NCI-H128 (cell line): ENCODE measurements around the gene MYO16.

Source experiments
- DNase-seq: peaks from one replicate; lab custom pipeline; 2025; ENCODE audit not compliant: unreplicated experiment; lab: John Stamatoyannopoulos, UW

MYO16 gene

DNA sequence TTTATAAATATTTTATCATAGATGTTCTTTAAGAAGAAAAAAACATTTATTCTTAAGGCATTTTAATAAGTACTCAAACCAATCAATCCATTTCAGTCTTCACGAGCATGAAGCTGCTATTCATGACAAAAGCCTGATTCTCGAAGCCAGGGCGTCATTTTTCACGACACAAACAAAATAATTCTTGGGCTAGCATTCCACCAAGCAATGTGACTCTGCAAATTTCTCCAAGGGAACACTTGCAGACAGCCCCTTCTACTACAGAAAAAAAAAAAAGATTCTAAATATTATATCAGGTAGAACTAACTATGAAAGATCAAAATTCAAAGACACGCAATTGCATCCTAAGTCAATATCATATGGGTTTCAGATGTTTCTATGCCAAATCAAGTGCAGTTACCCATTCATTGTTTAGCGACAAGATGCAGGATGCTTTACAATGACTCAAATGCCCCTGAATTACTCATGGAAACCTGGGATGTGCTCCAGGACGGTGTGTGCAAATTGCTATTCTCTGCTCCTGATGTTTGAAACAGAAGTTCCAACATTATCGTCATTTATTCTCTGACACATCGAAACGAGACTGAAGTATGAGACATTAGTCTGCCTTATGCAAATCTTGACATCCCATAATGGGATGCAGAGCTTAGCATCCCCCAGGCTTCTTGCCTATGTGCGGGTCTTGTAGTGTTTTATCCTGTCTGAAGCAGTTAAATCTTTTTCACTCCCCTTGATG, 517.7 kb downstream of the MYO16 start:
- DNase-seq: no peak

DNA sequence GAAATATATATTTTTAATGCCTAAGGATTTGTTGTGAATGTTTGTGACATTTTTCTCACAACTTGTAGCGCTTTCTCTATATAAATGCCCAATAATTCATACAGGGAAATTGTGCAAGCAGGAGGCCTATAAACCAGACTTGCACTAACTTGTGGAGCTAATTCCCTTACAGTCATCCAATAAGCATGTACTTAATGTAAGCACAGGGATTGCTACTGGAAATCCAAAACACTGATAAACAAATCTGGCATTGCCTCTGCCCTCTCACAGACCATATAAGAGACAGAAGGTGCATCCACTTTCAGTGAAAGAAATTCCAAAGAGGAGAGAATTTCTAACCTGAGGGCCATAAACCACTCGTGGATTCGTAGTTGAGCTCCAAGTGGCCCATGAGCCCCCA, 518.8 kb downstream of the MYO16 start:
- DNase-seq: no peak

DNA sequence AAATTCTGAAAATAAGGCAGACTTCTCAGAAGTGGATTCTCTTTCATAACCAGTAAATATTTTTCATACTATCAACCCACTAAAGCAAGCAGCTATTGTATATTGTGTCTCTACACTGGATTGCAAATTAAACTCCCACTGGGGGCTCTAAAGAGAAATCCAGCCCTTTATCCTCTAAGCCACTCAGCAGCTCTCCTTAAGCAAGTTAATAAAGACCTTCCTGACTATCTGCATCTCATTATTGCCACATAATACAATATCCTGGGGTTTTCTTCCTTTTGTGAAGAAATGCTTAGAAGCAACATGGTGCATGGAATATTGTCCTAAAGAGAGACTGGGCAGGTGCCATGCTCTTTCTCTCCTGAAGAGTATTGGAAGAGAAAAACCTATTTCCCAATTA, 521.3 kb downstream of the MYO16 start:
- no peak for DNase-seq

DNA sequence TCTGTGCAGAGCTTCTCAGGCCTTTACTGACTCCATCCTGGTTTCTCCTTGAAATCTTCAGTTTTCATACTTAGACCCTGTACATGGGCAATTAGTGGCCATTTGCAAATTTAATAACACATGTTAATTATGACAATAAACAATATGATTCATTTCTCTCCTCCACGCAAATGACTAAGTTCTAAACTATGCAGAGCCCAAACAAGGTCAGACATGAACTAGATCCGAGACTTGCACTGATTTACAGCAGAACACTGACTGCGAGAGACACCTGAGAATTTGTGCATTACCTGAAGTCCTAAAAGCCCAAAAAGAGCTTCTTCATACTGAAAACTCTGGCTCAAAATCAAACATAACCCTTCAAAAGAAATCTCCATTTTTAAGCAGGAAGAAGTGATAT, 521.8 kb downstream of the MYO16 start:
- DNase-seq: no peak

DNA sequence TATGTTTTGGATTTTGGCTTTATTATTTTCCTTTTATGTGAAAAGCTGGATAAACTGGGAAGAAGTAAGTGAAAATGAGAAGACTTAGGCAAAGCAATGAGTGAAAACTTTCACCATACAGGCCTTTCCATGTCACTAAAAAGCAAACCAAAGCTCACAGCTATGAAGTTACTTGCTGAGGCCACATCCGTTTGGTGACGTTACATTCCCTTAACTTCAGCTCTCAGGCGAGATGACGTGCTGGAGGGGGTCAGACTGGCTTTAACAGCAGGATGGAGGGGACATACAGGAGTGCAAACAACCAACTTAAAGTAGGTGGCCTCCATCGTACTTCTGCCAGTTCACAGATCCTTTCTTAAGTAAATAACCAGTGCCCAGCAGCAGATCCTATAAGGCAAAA, 522.3 kb downstream of the MYO16 start:
- no peak for DNase-seq

DNA sequence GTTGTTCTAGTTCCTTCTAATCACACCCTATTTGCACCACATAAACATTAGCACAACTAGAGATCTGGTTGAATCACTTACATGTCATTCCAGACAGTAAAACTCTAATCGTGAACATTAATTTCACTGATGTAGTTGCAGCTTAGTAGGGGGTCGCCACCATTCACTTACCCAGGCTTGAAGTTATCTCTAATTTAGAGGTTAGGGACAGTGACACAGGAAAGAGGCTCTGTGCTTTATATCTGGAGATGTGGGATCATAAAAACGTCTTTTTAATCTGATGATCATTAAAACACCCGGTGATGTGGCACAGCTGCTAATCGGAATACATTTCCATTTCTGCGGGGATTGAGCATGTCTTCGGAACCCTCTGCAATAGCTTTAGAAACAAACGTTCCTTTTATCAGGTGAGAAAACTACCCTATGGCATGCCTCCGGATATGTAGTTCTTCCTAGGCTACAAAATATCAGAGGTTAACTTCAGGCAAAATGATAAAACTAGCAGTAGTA, 523.0 kb downstream of the MYO16 start:
- DNase-seq: no peak

DNA sequence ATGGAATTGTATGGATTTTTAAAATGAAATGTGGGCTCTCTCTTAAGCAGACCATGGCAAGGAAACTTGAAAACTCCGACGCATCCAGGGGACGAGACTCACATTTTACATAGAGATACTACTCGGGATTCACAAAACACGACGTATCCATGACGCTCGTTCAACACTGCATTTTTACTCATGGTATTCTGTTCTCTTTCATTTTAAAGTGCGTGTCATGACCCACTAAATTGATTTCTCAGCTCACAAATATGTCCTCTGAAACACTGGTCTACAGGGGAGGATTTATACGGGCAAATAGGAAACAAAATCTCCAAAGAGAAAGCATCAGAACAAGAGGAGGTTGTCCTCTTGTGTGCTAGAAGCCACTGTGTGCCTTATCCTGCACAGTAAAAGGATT, 523.5 kb downstream of the MYO16 start:
- no peak for DNase-seq

DNA sequence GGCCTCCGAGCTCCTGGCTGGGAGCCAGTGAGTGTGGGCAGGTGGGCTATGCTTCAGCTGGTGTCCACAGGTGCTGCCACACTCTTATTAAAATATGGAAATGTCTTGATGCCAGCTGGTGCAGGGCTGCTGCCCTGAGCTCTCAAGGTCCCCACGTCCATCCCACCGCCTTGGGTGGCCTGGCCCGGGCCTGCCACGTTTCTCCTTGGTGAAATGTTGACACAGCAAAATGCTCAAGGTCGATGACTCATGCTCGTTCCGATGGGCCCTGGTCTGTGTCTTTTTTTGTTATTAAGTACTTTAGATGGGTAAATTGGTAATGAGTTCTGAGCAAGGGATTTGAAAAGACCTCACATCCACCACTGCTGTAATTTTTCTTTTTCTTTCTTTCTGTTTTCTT, 524.7 kb downstream of the MYO16 start:
- no peak for DNase-seq

DNA sequence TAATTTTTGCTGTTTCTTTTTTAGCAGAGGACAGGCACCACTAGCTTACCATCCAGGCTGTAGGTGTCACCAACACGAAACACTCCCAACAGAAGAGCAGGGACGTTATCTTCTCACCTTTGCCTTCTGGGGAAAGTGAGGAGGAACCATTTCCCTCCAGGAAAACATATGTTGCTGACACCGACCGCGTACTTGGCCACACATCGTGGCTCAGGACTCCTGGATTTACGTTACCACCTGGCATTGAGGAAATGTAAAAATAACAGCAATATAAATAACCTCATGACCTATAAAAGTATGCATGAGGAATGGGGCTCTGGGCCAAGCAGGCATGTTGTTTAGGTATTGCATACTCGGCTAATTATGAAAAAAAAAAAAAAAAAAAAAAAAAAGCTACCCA, 525.1 kb downstream of the MYO16 start:
- no peak for DNase-seq

DNA sequence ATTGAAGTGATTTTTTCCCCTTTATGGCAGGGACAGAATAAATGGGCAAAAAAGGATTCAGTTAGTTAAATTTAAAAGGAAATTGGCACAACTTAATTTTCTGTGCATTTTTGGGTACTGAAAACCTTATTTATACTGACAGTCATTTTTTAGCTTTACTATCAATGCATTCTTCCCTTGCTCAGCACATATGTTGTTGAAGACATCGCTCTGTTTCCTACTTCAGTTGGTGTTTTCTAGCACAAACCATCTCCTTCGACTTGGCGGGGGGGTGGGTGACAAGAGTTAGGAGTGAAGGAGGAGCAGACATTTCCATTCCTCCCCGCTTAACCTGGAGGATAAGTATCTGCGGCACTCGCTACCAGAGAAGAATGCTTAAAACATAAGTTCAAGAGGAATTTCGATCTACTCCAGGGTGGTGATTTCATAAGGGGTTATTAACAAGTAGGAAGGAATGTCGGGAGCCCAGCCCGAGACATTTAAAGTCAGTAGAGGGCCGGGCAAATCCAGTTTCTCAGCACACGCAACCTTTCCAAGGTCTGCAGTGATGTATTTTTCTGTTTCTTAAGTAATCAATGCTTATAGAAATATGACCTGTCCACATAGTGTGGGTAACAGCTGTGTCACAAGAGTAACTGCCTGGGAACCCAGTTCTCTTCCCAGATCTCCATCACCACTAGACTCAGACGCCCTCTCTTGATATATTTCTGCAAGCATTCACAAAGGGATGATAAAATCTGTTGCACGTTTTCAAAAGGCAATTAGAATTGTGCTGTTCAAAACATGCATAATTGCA, 525.8 kb downstream of the MYO16 start:
- DNase-seq: no peak

DNA sequence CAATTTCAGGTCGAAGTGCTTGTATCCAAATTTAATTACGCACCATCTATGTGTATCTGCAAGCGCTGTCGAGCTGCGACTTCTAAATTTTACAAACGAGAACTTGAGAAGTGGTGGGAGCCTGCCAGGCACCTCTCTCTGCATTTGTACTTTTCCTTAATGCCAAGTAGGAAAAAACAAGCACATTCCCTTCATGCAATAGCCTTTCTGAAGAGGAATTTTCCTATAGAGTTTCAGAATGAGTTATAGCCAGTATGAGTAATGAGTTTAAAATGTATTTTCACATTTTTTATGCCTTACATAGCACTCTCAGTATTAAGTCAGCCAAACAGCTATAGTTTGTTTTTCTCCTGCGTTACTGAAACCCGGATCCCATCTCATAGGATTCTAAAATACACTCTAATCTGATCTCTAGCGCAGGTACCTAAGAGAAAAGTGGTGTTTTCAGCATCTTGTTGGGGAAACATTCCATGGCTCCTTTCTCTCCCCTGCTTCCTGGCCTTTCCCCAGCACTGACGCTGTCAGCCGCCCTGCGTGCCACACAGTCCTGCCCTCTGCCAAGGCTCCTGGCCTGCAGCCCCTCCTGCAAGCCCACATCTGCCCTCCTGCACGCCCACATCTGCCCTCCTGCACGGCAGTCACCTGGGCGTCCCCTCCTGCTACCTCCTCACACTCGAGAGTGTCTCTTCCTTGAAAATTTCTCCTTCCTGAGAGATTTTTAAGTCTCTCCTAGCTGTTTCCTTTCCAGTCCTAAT, 526.9 kb downstream of the MYO16 start:
- DNase-seq: no peak

DNA sequence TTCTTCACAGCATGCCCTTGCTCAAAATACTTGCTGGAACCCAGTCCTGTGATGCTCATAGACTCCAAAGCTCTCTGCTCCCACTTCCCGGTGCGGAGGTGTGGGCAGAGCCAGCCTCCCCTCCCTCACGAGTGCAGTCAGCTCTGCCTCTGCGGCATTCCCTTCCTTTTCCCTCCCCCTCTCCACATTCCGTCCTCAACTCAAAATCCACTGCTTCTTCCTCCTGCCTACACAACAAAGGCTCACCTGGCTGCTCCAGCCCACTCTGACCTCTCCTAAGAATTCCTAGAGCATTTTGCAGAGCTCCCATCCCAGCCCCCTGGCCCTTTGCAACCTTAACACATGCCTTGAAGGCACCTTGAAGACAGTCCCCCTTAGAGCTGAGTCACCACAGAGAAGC, 527.9 kb downstream of the MYO16 start:
- no peak for DNase-seq

DNA sequence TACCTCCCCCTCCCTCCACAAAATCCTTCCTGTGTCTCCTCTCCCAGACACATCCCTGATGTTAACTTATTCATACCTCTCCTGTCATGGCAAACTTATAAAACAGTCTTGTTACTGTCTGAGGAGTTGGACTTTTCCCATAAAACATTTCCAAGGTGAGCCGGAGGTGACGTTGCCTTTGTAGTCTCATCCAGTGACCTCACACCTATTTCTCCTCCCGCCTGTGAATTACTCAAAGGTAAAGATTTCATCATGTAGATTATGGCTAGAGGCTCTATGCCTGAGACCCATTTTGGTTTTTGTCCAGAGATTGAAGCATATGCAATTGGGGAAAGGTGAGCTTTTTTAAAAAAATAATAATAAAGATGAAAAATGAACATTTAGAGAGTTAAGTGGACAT, 529.0 kb downstream of the MYO16 start:
- DNase-seq: no peak

DNA sequence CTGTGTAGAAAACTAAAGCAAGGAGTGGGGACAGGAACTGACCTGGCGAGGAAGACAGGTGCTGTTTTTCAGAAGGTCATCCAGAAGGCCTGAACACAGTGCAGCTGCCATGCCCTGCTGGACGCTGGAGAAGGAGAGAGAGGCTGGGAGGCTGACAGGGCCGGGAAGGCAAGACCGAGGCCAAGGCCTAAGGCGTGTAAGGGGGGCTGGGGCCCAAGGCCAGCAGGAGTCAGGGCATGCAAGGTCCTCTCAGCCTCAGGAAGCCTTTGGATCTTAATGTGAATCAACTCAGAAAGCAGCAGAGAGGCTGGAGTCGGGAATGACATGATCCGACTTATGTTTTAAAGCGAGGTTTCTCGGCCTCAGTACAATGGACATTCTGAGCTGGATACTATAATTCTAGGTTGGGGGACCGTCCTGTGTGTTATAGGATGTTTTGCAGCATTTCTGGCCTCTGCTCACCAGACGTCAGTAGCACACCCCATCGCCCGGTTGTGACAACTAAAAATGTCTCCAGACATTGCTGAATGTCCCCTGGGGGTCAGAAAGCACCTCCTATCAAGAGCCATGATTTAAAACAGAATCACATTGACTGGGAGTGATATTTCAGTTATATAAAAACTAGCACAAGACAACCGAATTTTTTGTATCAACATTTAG, 530.4 kb downstream of the MYO16 start:
- no peak for DNase-seq

DNA sequence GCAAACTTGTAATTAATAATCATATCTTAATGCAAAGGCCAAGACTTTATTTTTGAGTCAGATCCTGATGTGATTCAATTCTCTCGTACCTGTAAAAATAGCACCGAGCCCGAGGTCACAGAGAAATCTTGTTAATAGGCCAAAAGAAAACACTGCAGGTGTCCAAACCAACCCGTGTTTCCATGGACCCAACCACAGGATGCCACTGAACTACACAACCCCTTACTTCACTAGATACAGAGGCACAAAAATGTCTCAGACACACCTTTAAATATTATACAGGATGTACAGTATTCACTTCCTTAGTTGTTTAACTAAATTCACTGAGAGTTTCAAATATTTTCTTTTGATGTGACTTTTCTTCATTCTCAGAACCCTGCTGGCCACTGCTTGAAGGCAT, 530.9 kb downstream of the MYO16 start:
- no peak for DNase-seq

DNA sequence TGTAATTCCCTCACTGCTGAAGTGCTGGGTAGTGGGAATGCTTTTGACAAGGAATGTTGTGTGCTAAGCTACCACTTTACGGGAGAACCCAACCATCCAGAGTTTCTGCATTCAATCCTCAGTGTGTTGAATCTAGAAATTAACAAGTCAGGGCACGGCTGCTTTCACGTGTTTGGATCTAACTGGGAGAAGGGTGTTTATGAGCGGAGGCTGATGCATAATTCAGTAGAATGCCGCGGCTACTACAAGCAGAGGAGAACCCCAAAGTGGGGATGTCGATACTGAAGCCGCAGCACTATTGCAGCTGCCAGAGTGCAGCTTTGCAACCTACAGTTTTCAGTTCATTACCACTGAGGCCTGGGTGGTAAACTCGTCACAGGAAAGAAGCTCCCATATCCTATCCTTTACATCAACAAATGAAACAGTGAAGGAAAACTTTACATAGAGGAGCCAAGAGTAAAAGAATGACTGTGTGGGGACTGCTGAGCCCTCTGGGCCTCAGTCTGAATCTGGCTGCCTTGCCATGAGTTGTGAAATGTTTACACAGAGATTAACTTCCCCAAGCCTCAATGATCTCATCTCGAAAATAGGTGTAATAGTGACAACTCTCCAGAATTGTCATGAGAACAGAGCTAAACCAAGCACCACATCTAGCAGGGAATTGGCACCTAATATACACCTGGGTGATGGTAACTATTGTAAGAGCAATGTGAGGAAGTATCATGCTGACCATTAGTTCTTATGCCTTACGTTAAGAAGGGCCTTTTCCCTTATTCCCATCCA, 531.7 kb downstream of the MYO16 start:
- DNase-seq: no peak

DNA sequence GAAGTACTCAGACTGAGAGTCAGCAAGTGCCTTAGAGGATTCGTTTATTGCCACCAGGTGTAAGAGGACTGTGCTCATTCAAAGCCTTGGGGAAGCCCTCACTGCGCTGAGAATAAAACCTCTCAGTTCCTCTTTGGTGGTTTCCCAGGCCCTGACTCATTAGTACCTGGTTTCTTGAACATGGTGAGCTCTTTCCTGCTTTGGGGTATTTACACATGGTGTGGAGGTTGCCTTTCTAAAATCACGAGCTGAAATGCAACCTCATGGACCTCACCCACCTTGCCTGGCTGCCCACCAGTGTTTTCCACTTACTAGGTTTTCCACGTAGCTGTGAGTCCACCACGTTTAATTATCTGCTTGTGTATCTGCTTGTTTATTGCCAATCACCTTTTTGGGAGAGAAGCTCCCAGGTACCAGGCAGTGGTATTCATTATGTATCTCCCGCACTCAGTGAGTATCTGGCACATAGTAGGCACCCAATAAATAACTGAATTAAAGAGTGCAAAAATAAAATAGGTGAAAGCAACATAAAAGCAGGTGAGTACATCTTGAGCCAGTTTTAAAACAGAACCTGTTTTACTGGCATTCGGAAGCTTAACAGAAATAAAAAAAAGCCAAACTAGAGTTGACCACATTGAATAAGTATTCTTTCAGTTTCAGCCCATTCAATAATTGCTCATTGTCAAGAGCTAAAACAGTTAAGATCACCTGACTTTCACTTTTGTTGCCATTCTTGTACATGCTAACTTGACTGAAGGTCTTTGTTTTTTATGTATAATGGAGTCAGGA, 533.0 kb downstream of the MYO16 start:
- DNase-seq: no peak

DNA sequence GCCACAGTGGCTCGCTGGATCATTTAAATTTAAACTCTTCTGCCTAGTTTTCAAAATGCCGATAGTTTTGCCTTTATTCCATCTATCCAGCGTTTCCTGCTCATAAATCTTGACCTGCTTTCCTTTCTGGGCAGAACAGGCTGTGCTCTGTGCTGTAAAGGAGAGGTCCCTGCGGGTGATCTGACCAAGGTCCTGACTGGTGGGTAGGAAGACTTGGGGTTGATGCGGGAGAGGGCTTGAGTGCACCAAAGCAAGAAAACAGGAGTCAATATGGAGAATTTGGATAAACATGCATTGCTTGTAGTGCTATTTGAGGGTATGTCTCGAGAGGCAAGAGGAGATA, 533.6 kb downstream of the MYO16 start:
- DNase-seq: no peak

DNA sequence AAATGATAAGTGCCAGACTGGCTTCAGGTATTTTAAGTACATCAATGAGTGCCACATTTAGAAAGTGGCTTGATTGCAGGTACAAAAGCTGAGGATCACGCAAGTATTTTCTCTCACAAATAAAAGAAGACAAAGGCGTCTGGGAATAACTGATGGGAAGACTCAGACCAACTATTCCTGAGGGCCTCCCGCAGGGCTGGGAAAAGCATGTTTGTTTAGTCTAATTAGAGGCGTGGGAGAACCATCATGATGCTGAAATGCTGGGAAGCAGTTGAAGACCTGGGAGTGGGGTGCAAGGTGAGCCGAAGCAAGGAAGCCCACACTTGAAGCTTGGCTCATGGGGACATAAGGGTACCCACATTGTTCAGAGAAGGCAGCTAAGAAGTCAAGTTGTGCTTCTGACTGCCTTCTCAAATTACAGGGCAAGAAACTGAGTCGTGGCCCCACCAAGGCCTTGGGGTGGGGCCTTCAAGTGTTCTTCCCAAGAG, 536.0 kb downstream of the MYO16 start:
- DNase-seq: no peak

DNA sequence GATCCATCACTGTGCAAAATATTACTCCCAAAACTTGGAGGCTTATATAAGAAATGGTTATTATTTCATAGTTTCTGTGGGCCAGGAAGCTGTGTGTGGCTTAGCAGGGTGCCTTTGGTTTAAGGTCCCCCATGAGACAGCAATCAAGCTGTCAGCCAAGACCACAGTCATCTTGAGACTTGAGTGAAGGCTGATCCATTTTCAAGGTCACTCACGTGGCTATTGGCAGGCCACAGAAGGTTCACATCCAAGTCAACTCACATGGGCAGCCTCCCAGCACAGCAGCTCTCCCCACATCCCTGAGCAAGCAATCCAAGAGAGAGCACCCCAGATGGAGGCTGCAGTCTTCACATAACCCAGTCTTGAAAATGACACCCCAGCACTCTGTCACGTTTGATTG, 537.4 kb downstream of the MYO16 start:
- no peak for DNase-seq
